NCI-H1105 (cell line): ENCODE data around the gene ARHGAP21.
"Not testable (repeated sequence)": the region's sequence is repeated elsewhere in the genome, so short reads cannot be mapped to it uniquely, and the experiment has no call there.

ENCODE experiments used
- DNase-seq: peaks from one replicate; lab custom pipeline; 2025; lab: John Stamatoyannopoulos, UW

Gene ARHGAP21

DNA sequence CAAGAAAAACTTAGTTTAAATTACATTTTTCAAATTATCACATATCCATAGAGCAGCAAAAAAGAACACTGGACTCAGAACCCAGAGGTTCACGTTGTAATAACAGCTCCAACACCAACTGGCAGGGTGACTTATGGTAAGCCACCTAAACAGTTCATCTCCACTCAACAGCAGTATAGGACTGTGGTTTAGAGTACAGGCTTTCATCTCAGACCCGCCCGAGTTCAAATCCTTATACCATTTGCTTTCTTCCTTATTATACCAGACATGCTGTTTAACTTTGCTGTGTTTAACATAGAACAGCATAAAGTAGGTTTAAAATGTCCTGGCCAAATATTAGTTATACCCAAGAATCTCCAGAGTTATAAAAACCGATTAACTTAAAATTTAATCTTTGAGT, 97.9 kb downstream of the ARHGAP21 start:
- DNase-seq: no peak

DNA sequence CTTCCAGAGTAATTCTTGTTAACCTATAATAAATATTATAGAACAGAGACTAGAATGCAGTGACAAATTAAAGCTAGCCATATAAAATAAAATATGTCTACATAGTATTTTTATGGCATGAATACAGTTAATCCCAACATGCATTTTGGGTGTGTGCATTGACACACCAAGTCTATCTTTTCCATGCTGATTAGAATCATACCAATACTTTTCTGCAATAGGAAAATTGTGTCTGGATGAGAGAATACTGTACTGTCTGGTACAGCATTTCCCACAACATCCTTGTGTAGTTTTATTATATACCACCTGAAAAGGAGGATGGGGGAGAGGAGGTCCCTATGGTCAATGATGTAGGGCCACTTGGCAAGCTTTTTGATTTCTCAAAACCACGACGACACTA, 100.3 kb downstream of the ARHGAP21 start:
- DNase-seq: no peak

DNA sequence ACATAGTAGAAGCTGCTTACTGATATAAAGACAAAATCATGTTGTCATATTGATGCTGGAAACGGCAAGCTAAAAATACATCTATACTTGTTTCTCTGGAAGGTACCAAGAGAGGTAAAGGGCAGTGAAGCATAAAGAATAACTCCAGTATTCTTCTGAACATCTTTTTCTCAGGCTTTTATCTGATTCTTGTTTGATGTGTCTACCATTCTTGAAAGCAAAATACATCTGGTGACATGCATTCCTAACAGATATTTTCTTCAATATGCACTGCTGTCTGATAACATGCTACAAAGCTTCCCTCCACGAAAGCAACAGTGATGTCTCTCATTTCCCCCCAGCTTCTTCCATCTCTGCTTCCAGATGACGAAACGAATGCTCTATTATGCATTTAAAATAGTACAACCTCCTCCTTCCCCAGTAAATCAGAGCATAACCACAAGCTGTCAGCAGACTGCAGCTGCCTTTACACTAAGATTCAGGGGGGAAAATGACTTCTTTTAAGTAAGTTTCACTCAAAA, 100.8 kb downstream of the ARHGAP21 start:
- no peak for DNase-seq

DNA sequence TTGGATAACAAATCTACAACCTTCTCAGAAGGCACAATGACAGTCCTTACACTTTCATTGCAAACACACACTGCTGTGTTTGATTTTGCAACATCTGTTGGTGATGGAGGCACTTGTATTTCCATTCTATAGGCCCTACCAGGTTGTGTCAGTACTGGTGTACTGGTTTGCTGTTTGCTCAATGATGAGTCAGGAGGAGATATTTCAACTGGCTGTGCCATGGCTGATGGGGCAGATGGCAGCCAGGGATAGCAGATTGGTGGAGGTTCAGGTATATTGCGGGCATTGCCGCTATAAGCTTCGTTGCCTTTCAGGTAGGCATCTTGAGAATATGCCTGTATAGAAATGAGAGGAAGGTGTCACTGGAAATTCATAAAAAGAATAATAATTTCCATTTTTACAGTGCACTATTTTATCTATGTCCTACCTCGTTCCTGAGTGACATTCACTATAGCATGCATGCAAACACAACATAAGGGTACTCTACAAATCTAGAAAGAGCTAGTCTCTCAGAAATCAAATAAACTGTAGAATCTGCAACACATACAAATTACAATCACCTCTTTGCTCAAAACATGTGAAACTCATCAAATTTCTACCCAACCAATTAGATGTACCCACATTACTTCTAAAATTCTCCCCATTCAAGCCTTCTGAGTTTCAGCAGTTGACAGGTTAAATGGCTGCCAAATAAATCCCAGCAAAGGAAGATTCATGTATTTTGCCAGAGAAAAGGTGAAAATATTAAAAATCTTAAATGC, 102.5 kb downstream of the ARHGAP21 start:
- DNase-seq: not testable (repeated sequence)

DNA sequence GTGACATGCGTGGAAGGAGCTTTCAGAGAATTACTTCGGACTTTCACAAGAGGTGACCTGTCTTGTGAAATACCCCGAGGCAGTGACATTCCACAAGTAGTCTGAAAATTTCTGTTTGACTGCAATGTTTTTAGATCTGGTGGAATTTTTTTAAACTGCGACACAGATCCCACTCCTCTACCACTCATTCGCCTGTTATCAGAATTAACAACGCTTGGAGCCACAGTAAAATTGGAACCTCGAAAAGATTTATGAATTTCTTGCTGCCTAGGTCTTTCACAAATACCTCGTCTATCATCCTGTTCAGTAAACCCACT, 103.7 kb downstream of the ARHGAP21 start:
- not testable (repeated sequence) for DNase-seq

DNA sequence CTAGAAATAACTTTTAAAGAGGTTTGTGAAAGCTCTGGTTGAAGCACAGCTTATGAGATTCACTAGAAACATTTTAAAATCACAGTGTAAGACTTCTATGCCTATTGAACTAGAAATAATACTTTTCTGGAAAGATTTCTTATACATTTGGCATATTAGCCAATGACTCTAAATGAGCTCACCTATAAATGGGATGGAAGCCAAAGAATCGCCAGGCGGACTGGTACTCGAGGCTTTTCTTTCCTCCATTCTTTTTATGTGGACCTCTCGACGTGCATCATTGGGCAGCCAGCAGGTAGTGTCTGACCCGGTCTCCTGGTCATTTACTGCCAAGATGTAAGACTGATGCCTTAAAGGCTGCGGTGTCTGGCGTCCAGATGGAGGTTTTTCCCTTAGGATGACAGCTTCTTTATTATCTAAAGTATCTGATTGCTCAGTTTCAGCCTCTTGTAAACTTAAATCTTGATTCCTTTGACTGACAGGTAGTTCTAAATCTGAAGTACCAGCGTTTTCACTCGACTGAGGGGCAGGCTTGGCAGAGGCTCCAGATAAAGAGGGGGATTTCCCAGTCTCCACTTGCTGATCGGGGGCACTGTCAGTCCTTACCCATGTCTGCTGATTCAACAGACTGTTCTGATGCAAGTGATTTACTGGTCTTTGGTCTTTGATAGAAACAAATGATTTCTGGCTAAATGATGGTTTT, 104.2 kb downstream of the ARHGAP21 start:
- DNase-seq: not testable (repeated sequence)

DNA sequence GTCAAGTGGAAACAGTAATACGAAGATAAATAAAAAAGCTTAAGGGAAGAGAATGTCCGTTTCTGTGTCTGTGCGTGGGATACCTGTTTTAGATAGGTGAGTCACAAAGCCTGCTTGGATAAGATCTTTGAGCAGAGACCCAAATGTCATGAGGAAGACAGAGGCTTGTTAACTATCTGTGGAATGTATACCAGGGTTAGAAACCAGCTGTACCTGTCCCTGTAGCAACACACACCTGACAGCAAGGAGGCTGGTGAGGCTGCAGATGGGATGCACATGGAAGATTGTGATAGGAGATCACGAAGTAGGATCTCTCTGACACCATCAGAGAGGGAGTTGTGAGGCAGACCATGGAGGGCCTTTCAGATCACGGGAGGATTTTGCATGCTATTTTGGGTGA, 105.3 kb downstream of the ARHGAP21 start:
- DNase-seq: no peak

DNA sequence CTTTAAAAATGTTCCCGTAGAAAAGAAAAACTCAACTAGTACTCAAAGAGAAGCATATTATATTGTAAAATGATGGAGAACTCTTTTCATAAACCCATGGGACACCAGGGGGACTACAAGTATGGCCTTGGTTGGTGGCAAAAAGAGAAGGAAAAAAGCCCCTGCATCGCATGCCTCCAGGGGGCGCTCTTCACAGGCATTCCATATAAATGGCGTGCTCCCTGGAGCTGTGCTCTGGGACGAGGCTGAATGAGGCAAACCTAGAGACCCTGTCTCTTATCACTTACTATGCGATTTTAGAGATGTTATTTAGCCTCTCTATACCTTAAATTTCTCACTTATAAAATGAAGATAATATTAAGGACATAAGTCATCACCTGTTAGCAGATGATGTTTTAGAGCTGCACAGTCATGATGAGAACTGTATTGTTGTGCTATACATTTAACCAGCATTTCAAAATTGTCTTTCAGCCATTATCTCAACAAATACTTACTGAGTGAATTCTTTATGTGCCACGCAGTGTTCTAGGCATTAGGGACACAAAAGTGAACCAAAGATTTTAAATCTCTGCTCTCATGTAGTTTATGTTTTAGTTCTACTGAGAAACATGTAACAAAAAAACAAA, 105.8 kb downstream of the ARHGAP21 start:
- DNase-seq: no peak

DNA sequence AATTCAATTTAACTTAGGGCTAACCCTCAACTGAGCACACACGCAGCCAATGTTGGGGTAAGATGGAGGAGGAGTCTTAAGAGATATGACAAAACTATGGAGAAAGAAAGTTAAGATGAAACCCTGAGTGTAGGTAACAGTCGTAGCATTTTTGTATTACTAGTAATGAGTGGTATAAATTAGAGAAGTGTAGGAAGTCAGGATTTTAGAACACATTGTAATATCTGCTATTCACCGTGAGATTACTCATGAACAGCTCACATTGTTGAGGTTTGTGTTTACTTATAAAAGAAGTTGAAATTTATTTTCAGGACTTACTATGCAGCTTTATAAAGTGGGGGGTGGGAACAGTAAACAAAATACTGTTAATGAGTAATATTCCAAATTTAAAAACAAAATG, 107.2 kb downstream of the ARHGAP21 start:
- DNase-seq: no peak

DNA sequence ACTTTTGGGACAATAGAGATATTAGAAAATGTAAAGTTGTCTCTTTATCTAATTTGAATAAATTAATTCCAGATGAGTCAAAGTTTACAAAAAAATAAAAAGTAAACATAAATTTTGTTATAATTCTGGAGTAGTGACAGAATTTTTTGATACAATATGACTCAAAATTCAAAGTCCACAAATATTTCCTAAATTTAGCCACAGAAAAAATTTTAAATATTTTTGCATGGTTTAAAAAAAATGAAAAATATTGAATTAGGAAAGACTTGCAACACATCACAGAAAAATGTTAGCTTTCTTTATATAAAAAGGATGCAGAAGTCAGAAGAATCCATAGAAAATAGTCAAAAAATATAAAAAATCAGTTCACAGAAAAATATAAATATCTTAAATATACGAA, 117.7 kb downstream of the ARHGAP21 start:
- no peak for DNase-seq

DNA sequence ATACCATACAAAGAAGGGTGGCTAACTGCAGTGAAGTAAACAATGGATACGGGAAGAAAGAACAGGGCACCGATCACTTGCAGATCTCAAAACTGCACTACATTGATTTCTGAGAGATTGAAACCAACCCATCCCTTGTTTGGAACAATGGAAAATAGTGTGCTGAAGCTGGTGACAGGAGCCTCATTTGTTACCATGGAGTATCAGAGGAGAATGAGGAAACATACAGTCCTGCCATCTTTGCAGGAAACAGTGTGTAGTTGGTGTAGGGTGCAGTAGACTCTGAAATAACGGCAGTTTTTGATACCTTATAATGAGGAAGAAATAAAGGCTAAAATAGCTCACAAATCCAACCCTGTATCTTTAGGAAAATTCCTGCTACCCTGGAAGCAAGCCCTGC, 118.5 kb downstream of the ARHGAP21 start:
- DNase-seq: no peak

DNA sequence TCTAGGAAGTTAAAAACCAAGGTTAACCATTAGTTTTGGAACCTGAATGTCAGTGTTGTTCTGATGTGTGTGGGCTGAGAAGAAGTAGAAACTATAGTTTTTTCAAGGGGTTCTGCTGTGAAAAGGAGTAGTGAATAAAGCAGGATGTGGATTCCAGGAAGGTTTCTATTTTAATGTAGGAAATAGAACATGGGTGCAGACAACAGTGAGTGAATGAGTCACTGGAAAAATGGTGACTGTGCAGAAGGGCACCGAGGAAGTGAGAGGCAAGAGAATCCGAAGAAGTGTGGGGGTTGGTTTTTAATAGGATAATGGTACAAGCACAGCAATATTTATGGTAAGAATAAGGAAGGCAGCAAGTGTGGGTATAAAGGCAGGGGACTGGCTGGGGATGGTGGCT, 120.4 kb downstream of the ARHGAP21 start:
- DNase-seq: no peak

DNA sequence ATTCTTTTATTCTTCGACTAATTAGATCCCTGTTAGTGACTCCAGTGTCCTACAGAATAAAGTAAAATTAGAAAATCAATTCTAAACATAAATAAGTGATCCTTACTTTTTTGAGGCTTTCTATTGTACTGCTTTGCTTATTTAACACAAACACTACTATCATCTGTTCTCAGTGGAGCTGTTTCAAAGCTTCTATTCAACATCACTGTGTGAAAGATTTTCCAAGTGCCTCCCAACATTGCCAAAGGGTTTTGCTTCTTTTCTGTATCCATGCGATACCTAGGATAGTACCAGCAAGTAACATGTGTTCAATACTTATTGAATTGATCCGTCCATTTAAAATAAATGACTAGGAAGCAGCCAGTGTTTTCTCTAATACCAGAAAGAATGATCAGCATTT, 125.7 kb downstream of the ARHGAP21 start:
- no peak for DNase-seq

DNA sequence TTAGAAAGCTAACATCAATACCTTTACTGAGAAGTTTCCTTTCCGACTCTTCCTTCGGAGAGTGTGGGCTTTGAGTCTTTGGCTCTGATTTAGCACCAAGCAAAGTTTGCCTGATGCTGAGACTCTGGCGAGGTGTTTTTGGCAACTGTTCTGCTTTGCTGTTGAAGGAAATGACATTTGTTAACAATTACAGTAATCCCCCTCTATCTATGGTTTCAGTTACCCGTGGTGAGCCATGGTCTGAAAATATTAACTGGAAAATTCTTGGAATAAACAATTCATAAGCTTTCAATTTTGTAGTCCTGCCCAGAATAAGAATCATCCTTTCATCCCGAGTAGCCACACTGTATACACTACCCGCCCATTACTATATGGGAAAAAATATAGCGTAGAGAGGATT, 126.3 kb downstream of the ARHGAP21 start:
- no peak for DNase-seq

DNA sequence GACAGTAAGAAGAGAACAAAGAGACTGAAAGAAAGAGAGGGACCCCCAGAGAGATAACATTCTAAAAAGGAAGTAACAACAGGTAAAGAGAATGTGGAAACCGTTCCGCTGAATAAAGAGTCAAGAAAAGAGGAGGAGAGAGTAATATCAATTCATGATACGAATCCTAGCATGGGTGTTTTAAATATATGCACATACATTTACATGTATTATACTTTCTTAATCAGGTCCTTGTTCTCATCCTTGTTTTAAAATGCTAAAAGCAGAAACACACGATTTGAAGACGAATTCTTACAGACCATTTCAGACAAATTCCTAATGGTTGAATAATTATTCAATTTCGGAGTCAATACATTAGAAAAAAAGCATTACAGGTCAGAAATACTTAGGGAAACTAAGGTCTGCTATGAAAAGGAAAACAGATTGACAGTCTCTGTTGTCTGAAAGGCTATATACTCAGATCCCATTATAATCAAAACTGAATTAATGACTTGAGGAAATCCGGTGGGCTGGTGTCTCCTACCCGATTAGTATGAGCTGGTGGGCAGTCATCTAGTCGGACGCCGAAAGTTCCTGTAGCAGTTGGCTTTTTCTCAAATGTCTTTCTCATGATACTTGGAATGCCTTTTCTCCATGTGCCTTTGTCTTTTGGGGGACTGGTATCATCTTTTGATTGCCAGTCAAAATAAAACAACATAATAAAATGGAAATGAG, 127.3 kb downstream of the ARHGAP21 start:
- DNase-seq: no peak

DNA sequence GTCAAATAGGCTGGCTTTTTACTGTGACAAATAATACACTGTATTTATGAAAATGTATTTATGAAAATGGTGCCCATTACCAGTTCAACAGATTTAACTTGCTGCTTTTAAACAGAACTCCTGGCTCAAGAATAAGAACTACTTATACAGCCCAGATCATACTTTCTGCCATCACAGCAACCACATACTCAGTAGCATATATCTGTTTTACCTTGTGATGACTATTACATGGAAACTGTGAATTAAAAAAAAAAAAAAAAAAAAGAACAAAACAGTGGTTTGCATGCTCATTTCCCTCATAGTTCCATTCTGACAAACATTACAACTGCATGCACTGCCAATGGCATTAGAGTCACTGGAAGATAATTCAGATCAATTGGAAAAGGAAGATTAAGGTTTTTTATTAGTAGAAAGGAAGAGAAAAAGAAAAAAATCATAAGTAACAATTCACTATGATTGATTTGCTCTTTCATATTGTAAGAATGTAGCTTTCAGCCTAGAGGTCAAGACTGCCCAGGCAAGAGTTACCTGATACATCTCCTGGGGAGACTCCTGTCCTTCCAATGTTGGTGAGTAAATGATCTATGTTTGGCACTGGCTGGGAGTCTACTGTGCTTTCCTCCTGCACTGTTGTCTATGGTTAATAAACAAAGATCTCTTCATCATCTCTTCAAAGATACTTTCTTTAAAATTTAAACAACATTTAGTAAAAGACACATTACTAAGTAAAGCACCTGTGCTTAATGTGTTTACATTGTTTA, 132.8 kb downstream of the ARHGAP21 start:
- no peak for DNase-seq

DNA sequence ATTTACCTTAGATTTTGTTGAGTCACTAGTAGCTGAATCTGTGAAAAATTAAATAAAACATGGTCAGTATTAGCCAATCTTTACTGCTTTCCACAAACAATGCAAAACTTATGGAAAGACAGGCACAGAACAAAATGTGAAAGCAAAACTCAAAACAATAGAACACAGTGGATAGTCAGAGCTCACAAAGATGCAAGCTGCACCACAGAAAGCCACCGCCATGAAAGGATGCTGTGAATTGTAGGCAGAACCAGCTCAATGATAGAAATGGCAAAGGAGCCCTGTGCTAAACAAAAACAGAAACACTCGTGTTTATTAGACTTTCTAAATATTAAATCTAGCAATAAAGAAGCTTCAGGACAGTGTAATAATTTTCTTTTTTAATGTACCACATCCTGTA, 134.4 kb downstream of the ARHGAP21 start:
- no peak for DNase-seq

DNA sequence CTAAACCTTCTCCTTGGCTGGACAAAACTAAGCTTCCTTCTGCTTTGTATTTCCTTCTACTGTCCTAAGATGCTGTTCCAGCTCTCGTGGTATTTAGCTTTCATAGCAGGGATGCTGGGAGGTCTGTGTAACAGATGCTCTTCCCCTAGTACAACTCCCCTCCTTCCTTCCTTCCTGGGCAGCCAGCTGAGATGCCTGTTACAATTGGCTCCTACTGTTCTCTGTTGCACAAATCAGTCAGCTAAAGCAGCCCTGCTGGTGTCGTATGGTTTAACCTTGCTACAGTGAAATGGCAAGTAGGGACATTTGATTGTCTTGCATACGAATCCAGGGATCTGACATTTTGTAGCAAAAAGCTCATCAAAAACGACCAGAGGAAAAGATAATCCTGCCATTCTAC, 143.8 kb downstream of the ARHGAP21 start:
- no peak for DNase-seq

DNA sequence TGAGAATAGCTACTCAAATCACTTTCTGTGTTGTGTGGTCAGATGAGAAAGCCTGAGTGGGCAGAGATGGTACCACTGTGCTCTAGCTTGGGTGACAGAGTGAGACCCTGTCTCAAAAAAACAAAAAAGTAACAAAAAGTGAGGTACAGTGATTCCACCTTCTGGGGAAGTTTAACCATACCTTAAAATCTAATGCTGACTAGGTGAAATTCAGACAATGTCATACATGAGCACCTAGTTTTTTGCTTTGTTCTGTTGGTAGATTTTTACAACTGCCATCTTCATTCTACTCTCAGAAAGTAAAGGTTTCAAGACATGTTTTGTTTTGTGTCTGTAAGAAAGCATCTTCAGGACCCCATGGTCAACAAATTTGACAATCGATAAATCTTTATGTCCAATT, 144.2 kb downstream of the ARHGAP21 start:
- DNase-seq: no peak

DNA sequence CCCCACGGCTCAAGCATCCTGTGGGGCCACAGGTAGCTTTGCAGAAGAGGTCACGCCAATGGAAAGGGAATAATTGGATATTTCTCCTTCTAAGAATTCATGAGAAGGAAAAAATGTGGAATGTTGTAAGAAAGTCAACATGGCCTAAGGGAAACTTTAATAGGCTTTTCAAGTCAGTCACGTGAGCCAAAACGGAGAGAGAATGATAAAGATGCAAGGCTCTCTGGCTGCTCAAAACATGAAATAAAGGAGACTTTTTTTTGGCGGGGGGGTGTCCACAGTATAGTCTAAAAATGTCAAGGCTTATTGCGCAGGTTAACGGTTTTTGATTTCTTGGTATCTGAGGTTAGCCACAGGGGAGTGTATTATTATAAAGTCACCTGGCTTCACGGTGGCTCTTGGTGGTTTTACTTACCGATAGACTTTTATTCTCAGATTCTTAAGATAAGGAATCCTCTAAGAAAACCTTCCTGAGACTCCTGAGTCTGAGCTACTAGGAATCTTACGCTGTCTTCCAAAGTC, 148.1 kb downstream of the ARHGAP21 start:
- DNase-seq: no peak

DNA sequence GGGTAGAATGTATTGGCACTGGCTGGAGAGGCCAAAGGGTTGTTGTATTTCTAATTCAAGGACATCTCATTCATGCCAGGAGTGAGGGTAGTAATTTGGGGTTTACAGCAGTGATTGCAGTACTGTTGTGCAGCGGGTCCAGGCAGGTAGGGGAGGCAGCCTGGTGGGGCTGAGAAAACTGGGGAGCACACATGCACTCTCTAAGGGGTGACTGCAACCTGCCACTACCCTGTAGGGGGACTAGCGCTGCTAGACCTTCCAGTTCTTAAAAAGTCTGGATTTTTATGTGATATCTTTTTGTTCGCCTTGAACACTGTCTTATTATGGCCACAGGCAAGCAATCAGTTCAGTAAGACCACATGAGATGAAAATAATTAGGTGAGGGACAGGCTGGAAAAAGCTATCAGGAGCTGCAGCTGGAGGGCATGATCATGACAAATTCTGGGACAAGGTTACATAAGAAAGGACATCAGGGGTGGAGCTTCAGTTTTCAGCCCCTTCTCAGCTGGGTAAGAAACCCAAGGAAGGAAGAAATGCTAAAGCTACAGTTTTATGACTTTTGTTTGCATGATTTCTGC, 149.0 kb downstream of the ARHGAP21 start:
- no peak for DNase-seq
